DMS153 treated with DMSO at 0.1 percent for 48 hours (cell line): ENCODE results near the gene INSL6.
"Not testable (repeated sequence)": the region's sequence is repeated elsewhere in the genome, so short reads cannot be mapped to it uniquely, and the experiment has no call there.

Experiments used
- DNase-seq: peaks from one replicate; lab custom pipeline; 2025; ENCODE audit not compliant: unreplicated experiment; lab: John Stamatoyannopoulos, UW

Gene INSL6, protein sequence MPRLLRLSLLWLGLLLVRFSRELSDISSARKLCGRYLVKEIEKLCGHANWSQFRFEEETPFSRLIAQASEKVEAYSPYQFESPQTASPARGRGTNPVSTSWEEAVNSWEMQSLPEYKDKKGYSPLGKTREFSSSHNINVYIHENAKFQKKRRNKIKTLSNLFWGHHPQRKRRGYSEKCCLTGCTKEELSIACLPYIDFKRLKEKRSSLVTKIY

DNA sequence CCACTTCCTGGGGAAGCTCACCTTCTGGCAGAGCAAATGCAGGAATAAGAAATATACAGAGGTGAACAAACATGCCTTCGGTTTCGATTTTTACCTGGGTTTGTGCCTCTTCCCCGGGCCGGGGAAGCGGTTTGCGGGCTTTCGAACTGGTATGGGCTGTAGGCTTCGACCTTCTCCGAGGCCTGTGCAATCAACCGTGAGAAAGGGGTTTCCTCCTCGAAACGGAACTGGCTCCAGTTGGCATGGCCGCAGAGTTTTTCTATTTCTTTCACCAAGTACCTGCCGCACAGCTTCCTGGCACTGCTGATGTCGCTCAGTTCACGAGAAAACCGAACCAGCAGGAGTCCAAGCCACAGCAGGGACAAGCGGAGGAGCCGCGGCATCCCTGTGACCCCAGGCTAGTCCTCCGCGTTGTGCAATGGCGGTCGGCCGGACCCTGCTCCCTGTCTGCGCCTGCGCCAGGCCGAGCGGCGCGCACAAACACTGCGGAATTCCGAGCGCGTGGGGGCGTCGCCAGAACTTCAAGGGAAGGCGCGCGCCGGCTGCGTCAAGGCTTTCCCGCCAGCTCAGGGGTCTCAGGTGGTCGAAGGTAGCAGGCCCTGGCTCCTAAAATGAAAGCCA lies at the start of gene INSL6:
Gene INSL6, minus strand, starts transcription at position 420 of the 621 bp plus-strand sequence. Its CDS starts 37 bp downstream, at position 383.
- DNase-seq, result no peak

DNA sequence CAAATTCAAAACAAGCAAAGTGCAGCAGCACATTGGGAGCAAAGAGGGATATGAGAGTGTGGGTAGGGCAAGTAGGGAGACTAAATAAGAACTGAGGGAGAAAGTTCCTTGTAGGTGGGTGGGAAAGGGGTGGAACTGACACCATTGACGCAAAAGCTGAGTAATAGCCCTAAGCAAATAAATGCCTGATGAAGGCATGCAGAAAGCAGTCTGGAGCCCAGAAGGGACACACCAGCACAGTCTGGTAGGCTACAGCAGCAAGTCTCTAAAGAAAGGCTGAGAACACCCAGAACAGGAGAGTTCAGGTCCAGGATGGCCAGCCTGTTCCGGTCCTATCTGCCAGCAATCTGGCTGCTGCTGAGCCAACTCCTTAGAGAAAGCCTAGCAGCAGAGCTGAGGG lies 45.8 kb upstream of the INSL6 start, which contains the start of gene INSL4:
Gene INSL4, plus strand, starts transcription at position 208 of the 400 bp plus-strand sequence. Its CDS starts 105 bp downstream, at position 313.
- no peak for DNase-seq

DNA sequence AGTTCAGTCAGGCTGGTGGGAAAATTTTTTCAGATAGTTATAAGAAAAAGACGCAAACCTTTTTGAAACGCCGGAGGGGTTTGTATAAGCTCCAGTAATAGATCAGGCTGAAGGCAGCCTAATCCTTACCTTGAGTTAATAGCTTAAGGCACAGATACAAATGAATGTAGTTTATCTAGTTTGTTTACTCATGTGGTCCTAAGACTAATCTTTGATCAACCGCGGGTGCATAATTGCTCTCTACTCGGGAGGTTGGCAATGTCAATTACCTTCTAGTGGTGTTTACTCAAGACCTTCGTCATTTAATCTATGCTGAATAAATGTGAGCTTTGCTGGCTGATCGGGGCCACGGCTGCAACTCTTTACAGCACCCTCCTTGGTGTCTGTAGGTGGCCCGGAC lies 45.1 kb upstream of the INSL6 start:
- no peak for DNase-seq

DNA sequence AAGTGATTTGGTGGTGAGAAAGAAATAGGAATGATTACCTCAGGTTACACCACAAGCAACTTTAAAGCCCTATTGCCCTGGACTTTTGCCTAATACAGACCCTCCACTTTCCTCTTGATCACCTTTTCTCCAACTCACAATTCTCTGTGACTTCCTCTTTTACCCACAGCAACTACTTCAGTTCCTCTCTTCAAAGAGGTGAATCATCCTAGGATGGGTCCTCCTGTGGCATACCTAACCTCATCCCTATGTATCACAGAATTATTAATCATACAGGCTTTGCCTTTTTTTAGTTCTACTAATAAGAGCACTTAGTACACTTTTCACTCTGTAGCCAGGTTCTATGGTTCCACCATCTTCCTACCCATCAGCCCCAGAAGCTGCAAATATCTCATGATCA lies 19.6 kb upstream of the INSL6 start:
- DNase-seq, result no peak

DNA sequence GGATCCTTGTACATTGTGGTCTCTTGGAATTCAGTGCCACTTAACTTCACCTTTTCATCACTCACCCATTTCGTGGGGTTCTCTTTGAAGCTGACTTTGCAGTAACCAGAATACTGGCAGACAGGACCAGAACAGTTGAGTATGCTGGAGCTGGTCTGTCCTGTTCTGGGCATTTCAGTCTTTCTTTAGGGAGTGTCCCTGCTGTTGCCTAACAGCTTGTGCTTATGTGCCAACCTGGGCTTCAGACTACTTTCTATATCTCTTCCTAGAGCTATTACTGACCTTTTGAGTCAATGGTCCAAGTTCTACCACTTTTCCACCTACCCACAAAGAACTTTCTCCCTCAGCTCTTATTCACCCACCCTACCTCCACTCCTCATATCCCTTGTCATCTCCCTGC lies 10.0 kb upstream of the INSL6 start:
- DNase-seq, result no peak

DNA sequence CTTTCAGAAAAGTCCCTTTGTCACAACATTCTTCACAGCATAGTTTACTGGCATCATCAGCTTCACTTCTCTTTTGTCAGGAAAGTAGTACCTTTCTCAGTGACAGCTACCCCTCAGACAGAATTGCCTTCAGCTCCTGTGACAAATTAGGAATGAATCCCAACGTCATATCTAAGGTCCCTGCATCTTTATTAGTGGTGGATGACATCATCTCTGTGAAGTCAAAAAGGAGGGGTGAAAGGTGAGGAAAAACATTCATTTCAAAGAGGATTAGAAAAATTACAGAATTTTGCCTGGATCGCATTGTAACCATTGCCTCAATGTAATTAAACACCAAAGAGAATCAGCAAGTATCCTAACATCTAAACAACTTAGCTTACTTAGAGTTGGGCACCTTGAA lies 7.9 kb upstream of the INSL6 start:
- DNase-seq, result no peak

DNA sequence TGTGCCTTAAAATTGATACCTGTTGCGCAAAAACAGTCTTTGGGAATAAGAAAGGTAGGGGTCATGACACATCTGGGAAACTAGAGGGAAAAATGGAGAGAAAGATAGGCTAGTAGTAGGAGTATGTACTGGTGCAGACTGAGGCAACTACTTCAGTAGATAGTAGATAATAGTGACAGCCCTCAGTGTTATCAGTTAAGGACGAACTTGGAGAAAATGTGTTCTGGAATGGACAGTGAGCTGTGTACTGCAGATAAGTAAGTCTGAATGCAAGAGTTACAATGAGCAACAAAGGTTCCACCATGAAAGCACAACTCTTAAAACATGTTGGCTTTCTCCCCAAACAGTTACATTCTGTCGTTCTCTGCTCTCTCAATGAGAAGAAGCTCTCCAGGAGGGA lies 6.5 kb upstream of the INSL6 start:
- DNase-seq, result no peak

DNA sequence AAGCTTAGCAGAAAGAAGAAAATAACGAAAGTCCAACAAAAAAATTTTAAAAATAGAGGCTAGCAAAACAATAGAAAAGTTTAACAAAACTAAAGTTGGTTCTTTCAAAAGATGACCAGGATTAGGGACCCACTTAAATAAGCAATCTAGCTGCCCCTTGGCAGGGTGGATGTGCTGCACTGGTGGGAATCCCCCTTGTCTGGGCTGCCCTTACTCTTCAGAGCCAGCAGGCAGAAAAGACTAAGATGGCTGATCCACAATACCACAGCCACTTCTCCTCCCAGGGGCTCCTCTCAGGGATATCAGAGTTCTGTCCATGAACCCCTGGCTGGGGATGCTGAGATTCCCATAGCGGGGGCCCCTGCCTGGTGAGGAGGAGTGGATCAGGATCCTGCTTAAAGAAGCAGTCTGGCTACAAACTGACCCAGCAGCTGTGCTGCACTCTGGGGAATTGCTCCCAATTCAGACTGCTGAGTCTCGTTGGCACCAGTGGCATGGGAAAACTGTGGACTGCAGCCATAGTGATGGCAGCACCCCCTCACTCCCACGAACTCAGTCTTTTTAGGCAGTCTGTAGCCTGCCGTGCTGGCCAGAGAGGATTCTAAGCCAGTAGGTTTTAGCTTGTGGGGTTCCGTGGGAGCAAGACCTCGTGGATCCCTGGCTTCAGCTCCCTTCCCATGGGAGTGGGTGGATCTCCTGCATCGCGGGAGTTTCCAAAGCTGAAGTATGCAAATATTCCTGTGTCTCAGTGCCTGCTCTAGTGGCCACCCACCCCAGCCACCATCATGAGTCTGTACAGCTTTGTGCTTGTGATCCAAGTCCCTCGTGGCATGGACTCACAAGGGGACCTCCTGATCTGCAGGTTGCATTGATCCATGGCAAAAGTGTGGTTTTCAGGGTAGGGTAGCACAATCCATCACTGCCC lies 2.9 kb upstream of the INSL6 start:
- no peak for DNase-seq

DNA sequence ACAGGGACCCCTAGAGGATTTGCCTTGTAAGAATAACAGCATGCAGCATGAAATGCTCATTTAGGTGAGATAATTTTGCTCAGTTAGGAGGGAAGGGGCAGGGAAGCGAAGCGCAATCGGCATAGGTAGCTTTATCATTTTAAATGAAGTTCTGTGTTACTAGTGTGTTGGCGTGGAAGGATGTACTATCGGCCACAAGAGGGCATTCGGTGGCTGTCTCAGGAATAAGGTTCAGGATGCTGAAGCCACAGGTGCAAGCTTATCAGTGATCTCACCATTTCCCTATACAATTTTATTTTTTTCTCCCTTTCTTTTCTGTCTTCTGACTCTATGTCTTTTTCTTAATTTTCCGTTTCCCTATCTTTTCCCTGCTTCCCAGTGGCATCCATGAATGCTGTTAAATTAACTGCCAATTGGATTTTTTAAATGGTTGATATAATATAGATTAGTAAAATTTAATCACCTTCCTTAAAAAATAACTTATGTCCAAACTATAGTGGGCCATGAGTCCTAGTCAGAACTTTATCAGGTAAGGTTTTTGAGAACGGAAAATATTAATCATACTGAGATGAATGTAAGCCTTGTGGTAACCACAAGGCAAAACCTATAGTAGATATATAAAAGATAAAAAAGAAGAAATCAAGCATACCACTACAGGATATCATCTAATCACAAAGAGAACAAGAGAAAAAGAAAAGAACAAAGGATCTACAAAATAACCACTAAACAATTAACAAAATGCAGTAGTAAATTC lies 1.2 kb upstream of the INSL6 start:
- DNase-seq, result peak; percentile 63

DNA sequence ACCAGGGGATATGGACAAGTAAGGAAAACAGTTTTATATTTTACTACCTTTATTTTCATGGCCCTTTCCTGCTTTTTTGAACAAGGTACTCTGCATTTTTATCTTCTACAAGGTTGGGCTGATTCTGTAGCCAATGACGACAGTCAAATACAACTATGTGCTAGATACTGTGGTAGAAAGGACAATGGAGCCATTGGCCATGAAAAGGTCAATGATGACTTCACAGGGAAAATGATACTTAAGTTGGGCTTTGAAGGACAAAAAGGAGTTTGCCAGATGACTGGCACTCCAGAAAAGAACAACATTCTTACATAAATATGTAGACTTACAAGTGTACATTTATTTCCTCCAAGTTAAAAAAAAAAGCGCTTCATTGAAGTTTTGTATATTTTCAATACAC lies 663 bp downstream of the INSL6 start:
- no peak for DNase-seq

DNA sequence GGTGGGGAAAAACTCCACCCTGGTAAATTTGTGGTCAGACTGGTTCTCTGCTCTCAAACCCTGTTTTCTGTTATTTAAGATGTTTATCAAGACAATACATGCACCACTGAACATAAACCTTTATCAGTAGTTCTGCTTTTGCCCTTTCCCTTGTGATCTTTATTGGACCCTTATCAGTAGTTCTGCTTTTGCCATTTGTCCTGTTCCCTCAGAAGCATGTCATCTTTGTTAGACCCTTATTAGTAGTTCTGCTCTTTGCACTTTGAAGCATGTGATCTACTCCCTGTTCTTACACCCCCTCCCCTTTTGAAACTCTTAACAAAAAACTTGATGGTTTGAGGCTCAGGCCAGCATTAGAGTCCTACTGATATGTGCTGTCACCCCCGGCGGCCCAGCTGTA lies 4.8 kb downstream of the INSL6 start:
- DNase-seq, result not testable (repeated sequence)

DNA sequence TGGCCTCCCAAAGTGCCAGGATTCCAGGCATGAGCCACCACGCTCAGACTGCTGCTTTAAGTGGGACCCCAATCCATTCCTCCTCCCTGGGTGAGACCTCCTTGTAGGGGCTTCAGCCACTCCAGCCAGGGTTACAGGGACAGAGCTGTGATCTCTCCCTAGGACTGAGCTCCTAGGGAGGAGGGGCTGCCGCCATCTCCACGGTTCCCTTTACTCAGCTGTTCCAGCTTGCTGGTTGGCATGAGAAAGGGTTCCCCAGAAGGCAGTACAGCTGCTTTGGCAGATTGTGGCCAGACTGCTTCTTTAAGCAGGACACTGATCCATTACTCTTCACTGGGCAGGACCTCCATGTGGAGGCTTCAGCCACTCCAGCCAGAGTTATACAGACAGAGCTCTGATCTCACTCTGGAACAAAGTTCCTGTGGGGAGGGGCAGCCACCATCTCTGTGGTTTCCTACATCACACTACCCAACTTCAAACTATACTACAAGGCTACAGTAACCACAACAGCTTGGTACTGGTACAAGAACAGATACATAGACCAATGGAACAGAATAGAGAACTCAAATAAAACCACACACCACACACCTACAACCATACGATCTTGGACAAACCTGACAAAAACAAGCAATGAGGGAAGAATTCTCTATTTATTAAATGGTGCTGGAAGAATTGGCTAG lies 7.2 kb downstream of the INSL6 start:
- no peak for DNase-seq

DNA sequence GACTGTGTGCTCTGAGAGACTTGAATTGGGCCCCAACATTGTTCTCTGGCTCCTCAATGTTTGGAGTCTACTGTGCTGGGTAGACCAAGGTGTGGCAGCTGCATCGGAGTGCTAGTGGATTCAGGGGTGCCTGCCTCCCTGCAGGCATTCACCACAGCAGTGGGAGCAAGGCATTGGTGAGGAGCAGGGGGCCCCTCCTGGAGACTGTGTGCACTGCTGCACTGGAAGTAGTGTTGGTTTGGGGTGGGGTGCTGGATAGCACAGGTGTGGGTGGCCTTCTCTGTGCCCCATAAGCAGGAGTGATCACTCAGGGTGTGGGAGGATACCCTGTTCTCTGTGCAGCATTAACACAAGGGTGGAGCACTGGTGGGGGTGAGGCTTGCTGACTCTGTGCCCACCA lies 39.2 kb downstream of the INSL6 start:
- no peak for DNase-seq

DNA sequence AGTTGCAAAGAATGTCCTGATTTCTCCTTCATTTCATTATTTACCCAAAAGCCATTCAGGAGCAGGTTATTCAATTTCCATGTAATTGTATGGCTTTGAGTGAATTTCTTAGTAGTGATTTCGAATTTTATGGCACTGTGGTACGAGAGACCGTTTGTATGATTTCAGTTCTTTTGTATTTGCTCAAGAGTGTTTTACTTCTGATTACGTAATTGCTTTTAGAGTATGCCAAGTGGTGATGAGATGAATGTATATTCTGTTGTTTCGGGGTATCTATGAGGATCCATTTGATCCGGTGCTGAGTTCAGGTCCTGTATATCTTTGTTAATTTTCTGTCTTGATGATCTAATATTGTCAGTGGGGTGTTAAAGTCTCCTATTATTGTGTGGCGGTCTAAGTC lies 41.2 kb downstream of the INSL6 start:
- no peak for DNase-seq

DNA sequence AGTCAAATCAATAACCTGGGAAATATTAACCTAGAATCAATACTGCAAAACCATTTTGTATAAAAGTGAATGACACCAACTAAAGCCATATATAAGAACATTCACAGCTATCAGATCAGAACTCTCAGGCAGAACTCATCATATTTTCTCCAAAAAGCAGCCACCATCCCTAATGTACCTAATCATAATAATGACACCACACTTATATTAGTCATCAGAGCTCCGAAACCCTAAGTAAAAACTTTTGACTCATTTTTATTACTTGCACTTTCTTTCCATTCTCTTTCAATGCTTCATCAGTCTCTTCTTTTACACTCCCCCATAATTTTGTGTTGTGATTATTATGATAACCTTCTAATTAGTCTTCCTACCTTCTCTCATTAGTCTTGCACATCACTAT lies 45.3 kb downstream of the INSL6 start:
- no peak for DNase-seq

DNA sequence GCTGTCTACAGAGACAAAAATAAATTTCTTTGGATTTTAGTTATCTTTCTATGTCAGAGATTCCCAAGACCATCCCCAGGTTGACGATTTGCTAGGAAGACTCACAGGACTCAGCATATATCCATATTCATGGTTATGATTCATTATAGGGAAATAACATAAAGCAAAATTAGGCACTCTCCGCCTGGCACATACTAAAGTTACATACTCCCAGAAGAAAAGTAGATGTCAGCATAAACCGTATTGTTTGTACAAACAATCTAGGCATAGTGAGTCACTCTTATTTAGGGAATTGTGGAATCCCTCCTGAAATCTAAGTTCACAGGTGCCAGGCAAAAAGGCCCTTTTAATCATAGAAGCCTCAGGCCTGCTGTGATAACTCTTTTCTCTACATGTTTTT lies 62.9 kb downstream of the INSL6 start:
- no peak for DNase-seq

DNA sequence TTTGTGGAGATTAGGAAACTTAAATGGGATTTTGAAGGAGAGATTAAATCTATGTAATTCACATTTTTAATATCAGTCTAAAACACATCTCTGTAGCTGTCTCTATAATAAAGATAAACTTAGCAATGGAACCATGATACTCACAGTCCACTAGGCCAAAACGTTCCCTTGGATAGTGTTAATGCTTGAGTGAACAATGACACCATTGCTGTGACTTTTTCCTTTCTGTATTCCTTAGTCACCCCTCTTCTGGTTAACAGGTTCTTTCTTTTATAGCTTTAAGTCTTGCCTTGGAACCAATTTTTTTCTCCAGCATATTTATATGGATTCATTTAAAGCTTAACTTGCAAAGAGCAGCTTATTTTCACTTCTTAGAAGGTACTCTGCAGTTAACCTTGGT lies 63.3 kb downstream of the INSL6 start:
- DNase-seq, result no peak

DNA sequence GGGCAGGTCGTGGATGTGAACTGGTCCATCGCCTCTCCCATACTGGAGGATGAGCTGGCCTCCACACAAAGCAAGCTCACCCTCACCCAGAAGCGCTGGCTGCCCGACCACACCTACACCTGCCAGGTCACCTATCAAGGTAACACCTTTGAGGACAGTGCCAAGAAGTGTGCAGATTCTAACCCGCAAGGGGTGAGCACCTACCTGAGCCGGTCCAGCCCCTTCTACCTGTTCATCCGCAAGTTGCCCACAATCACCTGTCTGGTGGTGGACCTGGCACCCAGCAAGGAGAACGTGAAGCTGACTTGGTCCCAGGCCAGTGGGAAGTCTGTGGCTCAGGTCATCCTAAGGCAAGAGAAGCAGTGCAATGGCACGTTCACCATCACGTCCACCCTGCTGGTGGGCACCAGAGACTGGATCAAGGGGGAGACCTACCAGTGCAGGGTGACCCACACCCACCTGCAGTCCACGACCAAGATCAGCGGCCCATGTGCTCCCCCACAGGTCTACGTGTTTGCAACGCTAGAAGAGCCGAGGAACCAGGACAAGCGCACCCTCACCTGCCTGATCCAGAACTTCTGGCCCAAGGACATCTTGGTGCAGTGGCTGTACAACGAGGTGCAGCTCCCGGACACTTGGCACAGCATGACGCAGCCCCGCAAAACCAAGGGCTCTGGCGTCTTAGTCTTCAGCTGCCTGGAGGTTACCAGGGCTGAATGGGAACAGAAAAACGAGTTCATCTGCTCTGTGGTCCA lies 71.3 kb downstream of the INSL6 start:
- no peak for DNase-seq
